GM21447 (cell line): Measurements from ENCODE around the gene HK3.

Experiments used
- ATAC-seq: cut with Tn5 transposase; IDR thresholded peaks from one replicate; pipeline ENCODE4 v1.9.1; 2021; ENCODE audit not compliant: unreplicated experiment

Gene HK3

DNA sequence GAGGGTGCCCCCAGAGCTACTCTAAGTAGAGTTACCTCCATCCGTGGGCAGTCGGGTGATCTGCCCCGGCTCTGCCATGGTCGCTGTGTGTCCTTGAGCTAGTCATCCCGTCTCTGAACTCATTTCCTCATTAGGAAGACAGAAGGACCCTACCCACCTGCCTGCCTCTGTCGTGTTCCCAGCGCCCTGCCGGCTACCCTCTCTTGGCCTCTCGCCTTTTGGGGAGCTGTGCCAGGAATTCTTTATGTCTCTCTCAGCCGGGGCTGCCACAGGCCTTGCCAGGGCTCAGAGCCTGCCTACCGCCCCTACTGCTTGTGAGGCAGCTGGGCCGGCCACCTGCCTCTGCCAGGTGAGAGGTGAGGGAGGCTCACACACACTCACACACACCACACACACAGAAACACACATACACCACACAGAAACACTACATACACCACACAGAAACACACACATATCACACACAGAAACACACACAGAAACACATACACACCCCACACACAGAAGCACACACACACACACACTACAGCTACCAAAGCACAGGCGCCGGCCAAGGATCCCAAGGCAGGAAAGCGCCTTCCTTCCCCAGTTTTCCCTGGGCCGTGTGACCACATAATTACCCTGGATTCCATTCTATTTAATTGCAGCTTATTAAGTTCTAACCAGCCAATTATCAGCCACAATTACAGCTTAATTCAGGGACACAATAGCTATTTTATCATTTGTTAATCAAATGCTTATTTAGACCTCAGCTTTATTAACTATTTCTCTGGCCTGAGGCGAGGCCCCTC is 47.1 kb downstream of the HK3 start:
- no peak for ATAC-seq

GRCh38 chr5:176851380-176851779 is 47.8 kb downstream of the HK3 start:
- no peak for ATAC-seq

- ATAC-seq, result no peak
Measured at GRCh38 chr5:176850371-176851245, 48.5 kb downstream of the HK3 start.

DNA sequence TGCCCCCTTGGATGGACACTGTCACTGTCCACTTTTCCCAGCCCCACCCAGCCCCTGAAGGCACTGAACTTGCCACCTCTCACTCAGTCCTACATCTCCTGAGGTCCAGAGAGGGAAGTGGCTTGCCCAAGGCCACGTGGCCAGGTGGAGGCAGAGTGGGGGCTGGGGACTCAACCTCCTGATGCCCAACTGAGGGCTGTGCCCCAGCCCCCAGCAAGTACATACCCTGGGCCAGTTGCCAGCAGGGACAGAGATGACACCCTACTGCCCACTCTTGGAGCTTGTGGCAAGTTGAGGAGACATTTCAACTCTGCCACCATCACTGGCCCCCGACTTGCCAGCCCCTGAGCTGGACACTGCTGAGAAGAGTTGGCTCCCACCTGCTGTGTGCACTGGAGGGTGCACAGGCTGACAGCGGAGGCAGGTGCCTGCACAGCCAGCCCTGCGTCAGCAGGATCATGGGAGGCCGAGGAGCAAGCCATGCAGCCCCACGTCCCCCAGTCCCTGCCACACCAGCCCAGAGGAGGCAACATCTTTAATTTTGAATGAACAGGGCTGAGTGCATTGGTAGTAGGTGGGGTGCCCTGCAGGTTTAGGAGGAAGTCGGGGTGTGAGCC is 49.4 kb downstream of the HK3 start:
- ATAC-seq, result no peak

- no peak for ATAC-seq
Measured at GRCh38 chr5:176848651-176849050, 50.5 kb downstream of the HK3 start.

GRCh38 chr5:176847726-176848290 is 51.3 kb downstream of the HK3 start:
- no peak for ATAC-seq

DNA sequence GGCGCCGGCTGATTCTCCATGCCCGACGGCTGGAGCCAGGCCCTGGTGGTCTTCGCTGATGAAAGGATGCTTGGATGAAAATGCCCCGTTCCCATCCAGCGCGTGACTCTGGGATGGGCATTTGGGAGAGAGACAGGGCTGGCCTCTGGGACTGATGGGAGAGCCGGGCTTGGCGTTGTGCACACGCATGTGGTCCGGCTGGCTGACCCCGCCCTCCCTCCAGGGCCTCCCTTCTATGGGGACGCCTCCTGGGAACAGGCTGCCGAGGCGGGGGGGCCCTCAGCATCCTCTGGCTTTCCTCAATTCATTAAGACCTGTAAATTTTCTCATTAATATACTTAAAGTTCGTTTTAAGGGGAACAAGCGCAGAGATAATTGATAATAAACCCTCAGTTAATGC is 52.0 kb downstream of the HK3 start:
- no peak for ATAC-seq

DNA sequence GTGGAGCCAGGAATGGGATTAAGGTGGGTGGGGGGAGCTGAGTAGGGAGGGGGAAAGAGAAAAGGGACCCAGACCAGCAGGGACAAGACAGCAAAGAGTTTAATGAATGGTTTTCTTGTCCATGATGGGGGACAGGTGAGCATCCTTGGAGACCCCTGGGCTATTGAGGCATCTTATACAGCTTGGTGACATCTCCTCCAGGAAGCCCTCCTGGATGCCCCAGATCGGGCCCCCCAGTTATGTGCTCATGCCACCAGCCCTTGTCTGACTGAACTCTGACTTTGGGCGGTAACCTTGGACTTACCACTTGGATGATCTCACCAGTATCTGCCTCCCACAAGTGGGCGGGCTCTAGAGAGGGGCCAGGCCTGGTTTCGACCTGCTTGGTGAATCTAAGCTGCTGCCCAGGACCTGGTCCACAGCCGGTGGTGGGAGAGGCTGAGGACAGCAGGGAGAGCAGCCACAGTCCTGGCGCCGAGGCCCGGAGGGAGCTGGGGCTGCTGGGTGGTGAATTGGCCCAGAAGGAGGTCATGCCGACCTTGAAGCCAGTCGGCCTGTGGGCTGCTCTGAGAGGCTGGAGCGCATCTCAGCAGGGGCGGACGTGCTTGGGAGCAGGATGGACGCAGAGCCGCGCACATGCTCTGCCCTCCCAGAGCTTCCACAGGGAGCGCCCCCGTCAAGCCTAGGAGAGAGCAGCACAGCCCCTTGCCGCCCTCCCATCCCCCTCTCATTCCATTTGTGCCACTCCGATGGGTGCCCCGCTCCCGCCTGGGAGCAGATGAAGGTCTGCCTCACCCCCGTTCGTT is 52.6 kb downstream of the HK3 start:
- ATAC-seq, result no peak

DNA sequence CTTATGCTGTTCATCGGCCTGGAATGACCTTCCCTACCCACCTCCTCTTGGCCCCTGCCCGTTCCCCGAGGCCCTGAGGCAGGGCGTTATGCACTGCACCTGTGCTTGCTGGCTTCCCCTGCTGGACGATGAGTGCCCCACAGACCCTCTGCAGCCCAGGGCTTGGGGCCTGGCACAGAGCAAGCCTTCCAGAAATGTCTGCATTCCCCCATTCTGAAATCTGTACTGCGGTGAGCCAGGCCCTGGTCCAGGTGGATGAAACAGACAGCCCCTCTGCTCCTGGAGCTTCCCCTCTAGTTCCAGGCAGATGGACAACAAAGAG is 53.8 kb downstream of the HK3 start:
- ATAC-seq, result no peak

DNA sequence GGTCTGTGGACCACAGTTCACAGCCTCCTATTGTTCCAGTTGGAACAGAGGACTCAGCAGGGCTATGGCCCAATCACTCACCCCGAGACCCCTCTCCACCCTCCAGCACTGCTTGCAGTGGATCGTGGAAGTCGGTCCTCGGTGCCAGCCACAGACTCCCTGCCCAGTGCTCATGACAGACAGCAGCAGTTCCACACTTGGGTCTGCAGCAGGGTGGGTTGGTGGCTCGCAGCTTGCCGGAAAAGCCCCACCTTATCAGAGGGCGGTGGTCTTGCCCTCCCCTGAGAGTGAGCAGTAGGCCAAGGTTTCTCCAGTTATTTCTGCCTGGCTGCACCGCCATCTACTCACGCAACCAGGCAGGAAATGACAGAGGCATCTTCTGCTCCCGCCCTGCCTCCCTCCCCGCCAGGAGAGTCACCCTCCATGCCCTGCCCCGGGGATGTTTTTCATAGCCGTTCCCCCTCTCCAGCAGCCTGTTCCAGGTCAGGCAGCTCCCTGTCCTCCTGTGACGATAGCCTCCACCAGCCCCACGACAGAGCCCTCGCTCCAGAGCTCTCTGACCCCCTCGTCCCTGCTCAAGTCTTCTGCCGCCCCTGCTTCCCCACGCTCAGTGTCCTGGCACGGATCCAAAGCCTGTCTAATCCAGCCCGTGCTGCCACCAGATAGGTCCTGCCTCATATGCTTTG is 54.3 kb downstream of the HK3 start:
- no peak for ATAC-seq

DNA sequence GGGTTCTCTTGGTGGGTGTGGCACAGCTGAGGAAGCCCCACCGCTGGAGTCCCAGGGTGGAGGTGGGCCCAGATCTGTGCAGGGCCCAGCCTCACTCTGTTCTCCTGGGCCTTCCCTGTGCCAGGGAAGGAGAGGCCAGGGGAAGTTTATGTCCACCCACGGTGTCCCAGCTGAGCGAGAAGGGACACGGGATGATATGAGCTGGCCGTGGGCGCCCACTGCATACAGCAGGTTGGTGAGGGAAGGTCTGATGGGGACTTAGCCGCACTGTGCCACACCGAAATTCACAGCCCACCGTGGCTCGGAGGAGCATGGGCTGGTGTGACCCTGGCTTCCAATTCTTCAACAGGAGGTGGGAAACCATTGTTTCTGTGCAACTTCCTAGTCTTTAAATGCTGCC is 54.9 kb downstream of the HK3 start:
- ATAC-seq, result no peak

GRCh38 chr5:176843673-176844072 is 55.5 kb downstream of the HK3 start:
- ATAC-seq, result no peak

- ATAC-seq, result no peak
Measured at GRCh38 chr5:176837707-176838115, 61.4 kb downstream of the HK3 start.

DNA sequence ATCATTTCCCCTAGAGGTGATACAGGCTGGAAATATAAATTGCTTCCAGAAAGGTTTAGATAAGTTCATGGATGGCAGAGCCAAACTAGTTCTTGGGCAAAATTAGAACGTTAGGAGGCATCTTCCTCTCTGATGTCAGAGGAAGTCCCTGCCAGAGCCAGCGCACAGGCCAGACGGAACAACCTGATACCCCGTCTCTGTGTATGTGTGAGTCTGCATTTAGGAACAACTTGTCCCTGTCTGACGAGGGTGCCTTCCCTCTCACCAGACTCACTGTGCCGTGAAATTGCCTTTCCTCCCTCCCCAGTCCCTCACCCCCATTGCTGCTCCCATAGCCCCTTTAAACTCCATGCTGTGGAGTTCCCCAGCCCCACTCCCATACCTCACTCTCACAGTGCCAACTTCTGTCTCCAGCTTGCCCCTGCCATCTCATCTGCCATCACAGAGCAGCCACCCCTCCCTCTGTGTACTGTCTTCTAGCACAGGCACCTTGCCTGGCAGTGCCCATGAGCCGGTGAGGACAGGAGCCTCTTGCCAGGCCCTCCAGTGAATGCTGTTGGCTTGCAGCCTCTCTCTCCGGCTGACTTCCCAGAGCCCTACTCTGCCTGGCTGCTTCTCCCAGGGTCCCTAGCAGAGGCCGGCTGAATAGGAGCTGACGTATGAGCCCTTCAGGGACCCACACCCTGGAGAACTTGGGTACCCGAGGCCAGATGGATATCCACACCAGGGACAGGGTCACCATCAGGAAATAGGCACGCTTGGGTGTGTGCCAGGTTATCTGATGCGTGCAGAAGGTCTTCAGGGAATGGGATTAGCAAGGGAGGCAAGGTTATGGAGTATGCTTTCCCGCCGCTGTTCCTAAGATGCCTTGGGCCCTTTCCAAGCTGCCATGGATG is 62.1 kb downstream of the HK3 start:
- no peak for ATAC-seq

- ATAC-seq, result no peak
Measured at GRCh38 chr5:176835918-176836317, 63.2 kb downstream of the HK3 start.

GRCh38 chr5:176833286-176833685 is 65.9 kb downstream of the HK3 start:
- ATAC-seq, result no peak

- no peak for ATAC-seq
Measured at GRCh38 chr5:176832162-176832561, 67.0 kb downstream of the HK3 start.

DNA sequence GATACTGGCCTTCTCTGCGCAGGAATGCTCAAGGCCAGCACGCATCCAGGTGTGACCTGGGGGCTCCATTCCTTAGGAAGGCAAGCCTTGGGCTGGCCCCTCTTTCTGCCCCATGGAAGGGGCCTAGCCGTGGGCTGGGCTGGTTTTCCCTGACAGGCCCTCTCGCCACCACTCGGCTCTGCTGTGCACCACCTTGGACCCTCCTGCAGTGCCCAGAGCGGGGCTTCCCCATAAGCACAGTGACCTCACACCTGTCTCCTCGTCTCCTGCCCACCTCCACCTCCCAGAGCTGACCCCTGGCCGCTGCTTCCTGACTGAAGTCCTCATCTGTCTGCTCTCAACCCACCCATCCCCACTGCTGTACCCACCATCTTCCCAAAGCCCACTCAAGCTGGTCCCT is 67.7 kb downstream of the HK3 start:
- no peak for ATAC-seq

- ATAC-seq, result no peak
Measured at GRCh38 chr5:176830995-176831423, 68.1 kb downstream of the HK3 start.
